Natural killer cell (primary cell): ENCODE measurements around the gene AOAH. TPM values are rescaled to one million over a fixed set of nuclear protein-coding genes. Genes with fewer than 3 reads are reported as not detected.

ENCODE experiments used
- ATAC-seq, 3 donors: fragments of 150-1000 bp in 2 of 3; fragments of 200-7000 bp in 1 of 3; cut with Tn5 transposase; 1 replicate in 1 of 3; 2 replicates in 2 of 3; pipeline ENCODE4 v1.10.0; 2021; ENCODE audit warnings: mild to moderate bottlenecking in 2 of 3, moderate library complexity in 2 of 3
- DNase-seq, 2 donors: peaks; one replicate each; pipeline versions ENCODE4 v3.0.0 to v3.0.0-alpha.2; 2013 to 2021; ENCODE audit warnings: mixed read lengths in 1 of 2
- H3K27ac ChIP-seq: one replicate; pipeline ENCODE4 v1.5.1; 2013; ENCODE audit warnings: mild to moderate bottlenecking, low read length
- H3K27me3 ChIP-seq: one replicate; pipeline ENCODE4 v1.6.1; 2013; ENCODE audit warnings: low read length; ENCODE audit not compliant: control insufficient read depth, insufficient read depth
- H3K36me3 ChIP-seq: one replicate; pipeline ENCODE4 v1.6.1; 2013; ENCODE audit warnings: low read length; ENCODE audit not compliant: control insufficient read depth, insufficient read depth
- H3K4me1 ChIP-seq: one replicate; pipeline ENCODE4 v1.6.1; 2013; ENCODE audit warnings: low read length; ENCODE audit not compliant: control insufficient read depth, insufficient read depth
- H3K4me3 ChIP-seq: one replicate; pipeline ENCODE4 v1.5.1; 2013; ENCODE audit warnings: low read length
- H3K9me3 ChIP-seq: one replicate; pipeline ENCODE4 v1.6.1; 2013; ENCODE audit warnings: low read length; ENCODE audit not compliant: control insufficient read depth, insufficient read depth
- H3K27ac Mint-ChIP-seq, 2 donors: one replicate each; pipeline ENCODE4 v1.8.0; 2022; ENCODE audit warnings: mild to moderate bottlenecking in 2 of 2, mixed read lengths in 2 of 2, moderate library complexity in 1 of 2
- H3K27me3 Mint-ChIP-seq, 2 donors: one replicate each; pipeline ENCODE4 v1.8.0; 2022; ENCODE audit warnings: low read depth in 2 of 2, mixed read lengths in 2 of 2
- H3K36me3 Mint-ChIP-seq: one replicate; pipeline ENCODE4 v1.8.0; 2022; ENCODE audit warnings: mixed read lengths
- H3K4me1 Mint-ChIP-seq, 2 donors: one replicate each; pipeline ENCODE4 v1.8.0; 2022; ENCODE audit warnings: mixed read lengths in 2 of 2
- H3K4me3 Mint-ChIP-seq: one replicate; pipeline ENCODE4 v1.8.0; 2022; ENCODE audit warnings: mild to moderate bottlenecking, moderate library complexity, mixed read lengths
- H3K9me3 Mint-ChIP-seq, 2 donors: one replicate each; pipeline ENCODE4 v1.8.0; 2022; ENCODE audit warnings: mixed read lengths in 2 of 2
- CTCF ChIP-seq: fragments of 200-600 bp; IDR thresholded peaks from one replicate; pipeline ENCODE4 v1.8.0; 2022; ENCODE audit warnings: antibody characterized with exemption
- WGBS: methylation state at CpG from one replicate; pipeline ENCODE4 v1.1.7; 2013; ENCODE audit warnings: missing lambda C conversion rate; ENCODE audit not compliant: insufficient coverage; 5-methylcytosine and 5-hydroxymethylcytosine counted together
- intact Hi-C: fragments of 100-400 bp; cut with micrococcal nuclease; formaldehyde crosslinking; loops from one replicate; pipeline ENCODE4 v1.14.2; 2022
- total RNA-seq, 4 donors: library from RNA; stranded (reverse); fragments of 120-200 nt in 1 of 4; gene quantifications; one replicate each; pipeline versions ENCODE4 v1.2.3 to v1.2.4, GENCODE V29; 2013 to 2022

The AOAH gene
- total RNA-seq, 3 donors from 2014 or later (not counting 1 experiment from before 2014, with no cell fraction given), result 263 to 403 (median 312) TPM

- Histone ChIP-seq H3K27me3 (no peaks in the 10 kb centered on the region), H3K27ac (no peak overlapping the region), H3K4me1 (no peaks in the 10 kb centered on the region), H3K9me3 (no peaks in the 10 kb centered on the region), H3K4me3 (no peak overlapping the region), H3K36me3 (peaks cover 49% of the 10 kb centered on the region)
- Mint-ChIP-seq H3K4me1 (peaks cover 38 to 44% of the 10 kb centered on the region in 2 donors), H3K27ac (peak overlapping the region; percentile 71 to 74), H3K4me3 (no peak overlapping the region), H3K9me3 (no peaks in the 10 kb centered on the region), H3K27me3 (no peaks in the 10 kb centered on the region), H3K36me3 (peaks cover 15% of the 10 kb centered on the region)
- intact Hi-C loops, result no loop called here
- DNase-seq (no peak), ATAC-seq (no peak)
- no peak for TF ChIP-seq CTCF
- WGBS, result 100% methylated on average over 2 of the region's 2 CpGs
These were observed 159.8 kb downstream of the AOAH start for GRCh38 chr7:36564489-36564888.

GRCh38 chr7:36563706-36564327, 160.5 kb downstream of the AOAH start:
- Histone ChIP-seq H3K9me3 (no peaks in the 10 kb centered on the region), H3K4me3 (no peak overlapping the region), H3K36me3 (peaks cover 45% of the 10 kb centered on the region), H3K4me1 (no peaks in the 10 kb centered on the region), H3K27ac (no peak overlapping the region), H3K27me3 (no peaks in the 10 kb centered on the region)
- no peak for TF ChIP-seq CTCF
- H3K36me3 Mint-ChIP-seq, result peaks cover 19% of the 10 kb centered on the region
- H3K9me3 Mint-ChIP-seq, result no peaks in the 10 kb centered on the region
- intact Hi-C loops, result no loop called here
- peaks cover 45 to 46% of the 10 kb centered on the region in 2 donors for H3K4me1 Mint-ChIP-seq
- H3K27me3 Mint-ChIP-seq, result no peaks in the 10 kb centered on the region
- H3K4me3 Mint-ChIP-seq, result no peak overlapping the region
- peak overlapping the region; percentile 71 to 74 for H3K27ac Mint-ChIP-seq
- 78% methylated on average over 1 of the region's 1 CpG for WGBS
- DNase-seq (no peak), ATAC-seq (no peak)

- H3K27ac ChIP-seq, result no peak overlapping the region
- DNase-seq (no peak), ATAC-seq (no peak)
- H3K36me3 Mint-ChIP-seq, result peaks cover 19% of the 10 kb centered on the region
- no peak overlapping the region for H3K4me3 ChIP-seq
- H3K9me3 Mint-ChIP-seq, result no peaks in the 10 kb centered on the region
- H3K27me3 Mint-ChIP-seq, result no peaks in the 10 kb centered on the region
- no peak for TF ChIP-seq CTCF
- no peaks in the 10 kb centered on the region for H3K4me1 ChIP-seq
- peak overlapping the region; percentile 41 to 69 for H3K27ac Mint-ChIP-seq
- intact Hi-C loops, result no loop called here
- H3K4me3 Mint-ChIP-seq, result no peak overlapping the region
- no peaks in the 10 kb centered on the region for H3K27me3 ChIP-seq
- H3K4me1 Mint-ChIP-seq, result peaks cover 34% of the 10 kb centered on the region in 2 donors
- peaks cover 29% of the 10 kb centered on the region for H3K36me3 ChIP-seq
- H3K9me3 ChIP-seq, result no peaks in the 10 kb centered on the region
- WGBS, result 87% methylated on average over 2 of the region's 2 CpGs
These were observed 162.2 kb downstream of the AOAH start for GRCh38 chr7:36562121-36562520.

- no peaks in the 10 kb centered on the region for H3K27me3 Mint-ChIP-seq
- H3K36me3 Mint-ChIP-seq, result peaks cover 28% of the 10 kb centered on the region
- peaks cover 48% of the 10 kb centered on the region for H3K36me3 ChIP-seq
- H3K4me1 ChIP-seq, result no peaks in the 10 kb centered on the region
- peaks cover 4 to 31% of the 10 kb centered on the region in 2 donors for H3K4me1 Mint-ChIP-seq
- H3K9me3 Mint-ChIP-seq, result no peaks in the 10 kb centered on the region
- ATAC-seq (no peak), DNase-seq (no peak)
- no peak overlapping the region for H3K4me3 ChIP-seq
- intact Hi-C loops, result no loop called here
- no peak for TF ChIP-seq CTCF
- H3K27ac Mint-ChIP-seq, result peak overlapping the region; percentile 73 to 82
- H3K9me3 ChIP-seq, result no peaks in the 10 kb centered on the region
- no peak overlapping the region for H3K27ac ChIP-seq
- 87% methylated on average over 2 of the region's 2 CpGs for WGBS
- H3K27me3 ChIP-seq, result no peaks in the 10 kb centered on the region
- no peak overlapping the region for H3K4me3 Mint-ChIP-seq
These were observed 175.3 kb downstream of the AOAH start for GRCh38 chr7:36549029-36549428.
